IMR-90 (cell line): Measurements from ENCODE around the gene MRPL44.

Source experiments
- CEBPB ChIP-seq: IDR thresholded peaks from 2 replicates; pipeline ENCODE4 v1.6.1; 2012; ENCODE audit warnings: low read depth, low read length, improper control_type of control experiment
- CTCF ChIP-seq: conservative IDR thresholded peaks from 2 replicates; pipeline ENCODE4 v1.5.1; 2012; ENCODE audit warnings: mild to moderate bottlenecking, low read depth, low read length, improper control_type of control experiment
- POLR2A ChIP-seq: IDR thresholded peaks from 2 replicates; pipeline ENCODE4 v1.6.1; 2012; ENCODE audit warnings: mild to moderate bottlenecking, low read depth, low read length

DNA sequence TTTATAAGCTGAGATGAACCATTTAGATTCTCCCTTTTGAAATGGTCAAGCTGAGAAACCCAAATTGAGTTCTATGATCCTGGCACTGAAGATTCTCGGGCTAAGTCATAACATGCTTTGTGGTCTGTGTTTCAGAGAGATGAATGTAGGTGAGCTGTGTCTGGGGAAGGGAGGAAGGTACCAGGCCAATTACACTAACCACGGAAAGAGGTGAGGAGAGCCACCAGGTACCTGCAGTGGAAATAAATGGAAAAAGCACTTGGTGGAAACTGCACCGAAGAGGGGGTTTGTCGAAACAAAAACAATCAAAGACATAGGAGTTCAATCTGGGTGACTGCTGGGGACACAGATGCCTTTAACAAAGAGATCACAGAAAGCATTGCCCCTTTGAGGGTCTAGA lies 963 bp upstream of the MRPL44 start:
- TF ChIP-seq CTCF (no peak), POLR2A (no peak), CEBPB (no peak)
